GM21381 (cell line): ENCODE measurements around the gene ETFA.
A peak's percentile ranks its signal among the peaks of the same experiment; 100 is the strongest.

ENCODE experiments used
- ATAC-seq: cut with Tn5 transposase; IDR thresholded peaks from one replicate; pipeline ENCODE4 v1.9.1; 2021; ENCODE audit warnings: mild to moderate bottlenecking, moderate library complexity; ENCODE audit not compliant: unreplicated experiment

Gene ETFA

DNA sequence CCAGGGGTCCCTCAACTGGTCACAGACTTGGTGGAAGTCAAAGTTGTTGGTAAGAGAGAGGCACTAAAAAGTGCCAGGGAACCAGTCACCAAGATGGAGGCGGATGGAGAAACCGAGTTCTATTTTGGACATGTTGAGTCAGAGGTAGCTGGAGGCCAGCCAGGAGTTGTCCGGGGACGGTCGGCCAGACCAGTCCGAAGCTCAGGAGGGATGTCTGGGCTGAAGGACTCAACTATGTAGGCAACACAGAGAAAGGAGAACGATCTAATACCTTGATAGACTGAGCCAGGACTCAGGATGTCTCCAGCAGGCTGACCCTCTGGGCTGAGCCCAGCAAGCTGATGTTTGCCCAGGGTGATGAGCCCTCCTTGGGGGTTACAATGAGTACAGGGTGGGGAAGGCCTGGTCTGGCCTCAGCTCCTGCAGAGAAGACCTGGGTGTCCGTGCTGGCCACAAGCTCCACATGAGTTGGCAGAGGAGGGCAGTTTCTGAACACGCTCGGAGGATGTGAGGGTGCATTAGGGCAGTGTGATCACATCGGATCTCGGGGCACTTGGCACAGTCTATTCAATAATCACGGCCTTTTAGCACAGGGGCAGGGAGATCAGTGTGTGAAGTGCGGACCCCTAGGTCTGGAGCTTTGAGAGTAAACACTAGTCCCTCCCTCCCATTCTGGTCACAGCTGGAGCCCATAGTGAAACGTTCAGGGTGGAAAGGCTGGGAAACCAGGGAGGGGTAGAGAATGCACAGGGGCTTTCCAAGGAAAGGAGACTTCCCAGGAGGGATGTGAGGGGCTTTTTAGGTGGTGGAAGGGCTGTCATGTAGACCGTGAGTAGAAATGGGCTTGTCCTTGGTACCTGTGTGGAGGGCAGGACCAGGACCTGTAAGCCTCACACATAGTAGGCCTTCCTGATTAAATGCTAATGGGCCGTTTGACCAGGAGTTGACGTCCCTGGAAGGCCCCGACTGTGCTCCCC, 111.9 kb downstream of the ETFA start:
- ATAC-seq: no peak

- ATAC-seq: no peak
Measured at GRCh38 chr15:76198456-76199105, 112.7 kb downstream of the ETFA start.

GRCh38 chr15:76197703-76198455, 113.4 kb downstream of the ETFA start:
- ATAC-seq: no peak

- no peak for ATAC-seq
Measured at GRCh38 chr15:76196269-76197231, 114.7 kb downstream of the ETFA start.

DNA sequence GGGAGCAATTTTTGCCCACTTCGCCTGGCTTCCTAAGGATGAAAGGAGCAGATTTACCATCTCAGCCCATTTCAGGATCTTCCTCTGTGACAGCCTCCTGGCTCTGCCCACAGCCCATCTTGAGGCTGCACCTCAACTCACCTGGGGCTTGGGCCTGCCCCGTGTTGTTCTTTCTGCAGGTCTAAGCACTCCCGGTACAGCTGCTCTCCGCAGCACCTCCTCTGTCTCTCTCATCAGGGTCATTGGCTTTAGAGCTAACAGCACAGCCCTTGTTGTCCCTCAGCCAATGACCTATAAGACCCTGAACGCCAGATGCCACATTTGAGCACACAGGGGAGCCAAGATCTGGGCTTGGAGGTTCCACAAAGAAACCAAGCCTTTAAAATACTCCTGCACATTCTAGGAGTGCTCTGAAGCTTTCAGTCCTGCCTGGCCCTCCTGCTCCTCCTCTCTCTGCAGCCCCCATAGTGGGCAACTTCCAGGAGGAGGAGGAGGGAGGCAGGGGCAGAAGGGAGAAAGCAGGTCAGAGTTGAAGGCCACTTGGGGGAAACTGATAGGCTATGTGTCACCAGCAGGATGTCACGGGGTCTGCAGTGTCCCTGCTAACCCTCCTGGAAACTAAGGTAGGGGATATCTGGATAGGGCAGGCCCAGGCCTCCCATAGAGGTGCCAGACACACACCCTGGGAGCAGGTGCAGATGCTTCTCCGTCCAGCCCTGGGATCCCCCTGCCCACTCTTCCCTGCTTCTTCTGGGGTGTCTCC, 115.6 kb downstream of the ETFA start:
- ATAC-seq: no peak

- no peak for ATAC-seq
Measured at GRCh38 chr15:76193934-76194333, 117.3 kb downstream of the ETFA start.

DNA sequence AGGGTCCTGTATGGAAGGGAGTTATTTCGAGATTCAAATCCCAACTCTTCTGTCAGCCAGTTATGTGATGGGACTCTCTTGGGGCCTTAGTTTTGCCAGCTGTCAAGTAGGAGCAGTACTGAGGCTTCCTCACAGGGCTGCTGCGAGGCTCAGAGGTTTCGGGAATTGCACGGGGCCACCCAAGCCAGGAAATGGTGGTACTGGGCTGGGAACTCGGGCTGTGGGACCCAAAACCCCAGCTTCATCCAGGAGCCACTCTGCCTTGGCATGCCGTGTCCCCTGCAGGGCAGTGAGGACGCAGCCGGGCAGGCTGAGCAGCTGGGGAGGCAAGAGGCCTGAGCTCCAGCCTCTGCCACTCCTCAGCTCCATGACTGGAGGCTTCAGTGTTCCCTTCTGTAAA, 118.6 kb downstream of the ETFA start:
- no peak for ATAC-seq

- ATAC-seq: no peak
Measured at GRCh38 chr15:76191539-76192244, 119.6 kb downstream of the ETFA start.

DNA sequence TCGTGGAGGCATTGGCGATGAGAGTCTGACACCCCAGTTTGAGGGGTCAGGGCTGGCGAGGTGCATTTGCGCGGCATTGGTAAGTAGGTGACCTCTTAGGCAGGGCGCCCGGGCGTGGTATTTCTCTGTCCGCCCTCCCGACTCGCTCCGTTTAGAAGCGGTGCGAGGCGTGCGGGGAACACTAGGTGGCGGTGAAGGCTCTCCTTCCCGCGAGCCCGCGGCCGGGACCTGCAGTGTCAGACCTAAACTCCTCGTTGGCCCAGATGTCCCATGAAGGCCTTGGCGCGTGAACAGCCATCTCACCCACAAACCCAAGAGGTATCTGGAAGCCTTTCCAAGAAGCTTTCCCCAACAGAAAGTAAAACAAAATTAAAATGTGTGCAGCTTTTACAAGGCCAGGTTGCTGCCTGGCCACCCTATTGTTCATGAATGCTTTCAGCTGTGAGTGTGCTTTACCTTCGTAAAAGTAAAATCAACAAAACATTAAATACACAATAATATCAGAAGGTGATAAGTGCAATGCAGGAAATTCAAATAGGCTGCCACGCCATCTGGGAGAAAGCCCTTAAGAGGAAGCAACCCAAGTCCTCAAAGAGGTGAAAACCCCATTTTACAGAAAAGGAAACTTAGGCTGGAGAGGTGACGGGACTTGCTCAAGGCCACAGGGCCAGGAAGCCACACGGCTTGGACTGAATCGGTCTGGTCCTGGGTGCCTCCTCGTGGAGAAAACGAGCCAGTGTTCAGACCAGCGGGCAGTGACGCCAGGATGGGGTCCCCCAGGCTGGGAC, 120.3 kb downstream of the ETFA start:
- peak; percentile 81 for ATAC-seq

GRCh38 chr15:76190070-76190564, 121.2 kb downstream of the ETFA start:
- no peak for ATAC-seq

DNA sequence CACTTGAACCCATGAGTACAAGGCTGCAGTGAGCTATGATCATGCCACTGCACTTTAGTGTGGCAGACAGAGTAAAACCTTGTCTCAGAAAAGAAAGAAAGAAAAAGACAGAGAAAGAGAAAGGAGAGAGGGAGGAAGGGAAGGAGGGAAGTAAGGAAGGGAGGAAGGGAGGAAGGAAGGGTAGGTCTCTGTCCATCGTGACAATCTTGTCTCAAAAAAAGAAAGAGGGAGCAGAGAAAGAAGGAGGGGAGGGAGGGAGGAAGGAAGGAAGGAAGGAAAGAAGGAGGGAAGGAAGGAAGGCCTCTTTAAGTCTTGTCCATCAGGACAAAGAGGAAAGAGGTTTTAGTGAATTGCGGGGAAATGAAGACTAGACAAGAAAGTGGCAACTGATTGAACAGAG, 122.2 kb downstream of the ETFA start:
- ATAC-seq: no peak

DNA sequence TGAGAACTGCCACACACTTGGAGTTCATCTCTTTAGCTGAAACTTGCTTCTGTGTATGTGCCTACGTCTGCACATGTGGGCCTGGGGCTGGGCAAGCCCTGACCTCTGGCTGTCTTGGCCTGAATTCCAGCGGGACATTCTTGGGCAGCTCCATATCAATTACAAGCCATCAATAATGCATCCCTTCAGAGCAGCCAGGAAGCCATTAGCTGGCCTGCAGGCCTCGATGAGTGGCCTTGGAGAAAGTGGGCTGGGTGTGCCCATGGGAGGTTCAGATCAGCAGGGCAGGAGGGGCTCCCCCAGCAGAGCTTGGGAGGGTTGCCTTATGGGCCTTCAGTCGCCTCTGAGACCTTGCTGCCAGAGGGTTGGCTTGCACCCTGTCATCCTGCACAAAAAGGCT, 124.1 kb downstream of the ETFA start:
- ATAC-seq: no peak

DNA sequence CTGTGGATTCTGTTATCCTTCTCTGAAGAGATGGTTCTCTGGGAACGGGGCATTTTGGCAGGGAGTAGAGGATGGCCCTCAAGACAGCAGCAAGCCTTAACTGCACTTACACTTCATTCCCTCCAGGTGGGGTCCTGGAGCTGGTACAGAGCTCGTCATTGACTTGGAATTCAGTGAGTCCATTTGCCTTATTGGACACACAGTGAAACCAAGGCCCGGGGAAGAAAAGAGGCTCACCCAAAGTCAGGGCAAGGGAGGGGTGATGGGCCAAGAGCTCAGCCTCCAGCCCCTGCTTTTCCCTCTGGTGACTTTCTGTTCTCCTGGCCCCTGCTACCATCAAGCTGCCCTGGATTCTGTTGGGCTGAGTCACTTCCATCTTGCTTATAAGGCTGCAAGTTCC, 125.6 kb downstream of the ETFA start:
- ATAC-seq: no peak

GRCh38 chr15:76184650-76185035, 126.6 kb downstream of the ETFA start:
- ATAC-seq: no peak

- no peak for ATAC-seq
Measured at GRCh38 chr15:76183930-76184649, 127.2 kb downstream of the ETFA start.

DNA sequence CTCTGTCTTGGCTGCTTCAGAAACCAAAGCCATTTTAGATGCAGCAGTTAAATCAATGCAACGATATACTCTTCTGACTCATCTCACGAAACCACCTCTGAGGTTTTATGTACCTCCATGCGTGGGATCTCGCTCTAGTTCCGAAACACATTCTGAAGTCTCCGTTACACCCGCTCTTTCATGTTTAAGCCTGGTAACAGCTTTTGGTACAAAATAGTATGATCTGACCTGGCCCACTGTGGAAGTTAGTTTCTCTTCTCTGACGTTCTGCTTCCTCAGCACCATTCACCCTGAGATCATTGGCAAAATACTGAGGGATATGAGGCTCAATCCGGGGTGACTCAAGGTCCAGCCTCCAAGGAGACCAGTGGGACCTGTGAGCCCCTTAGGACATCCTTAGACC, 129.6 kb downstream of the ETFA start:
- ATAC-seq: peak; percentile 83

- ATAC-seq: no peak
Measured at GRCh38 chr15:76180321-76180720, 130.9 kb downstream of the ETFA start.
